Effector memory CD8-positive, alpha-beta T cell (primary cell): ENCODE results near the gene EYA2.

Source experiments
- ATAC-seq: fragments of 150-1000 bp; cut with Tn5 transposase; replicated peaks from 2 replicates; pipeline ENCODE4 v1.10.0; 2021; ENCODE audit warnings: mild to moderate bottlenecking, moderate library complexity
- DNase-seq, 3 experiments: peaks; one replicate each; pipeline ENCODE4 v3.0.0; 2021
- H3K27ac Mint-ChIP-seq, 2 donors: one replicate each; pipeline ENCODE4 v1.8.0; 2022; ENCODE audit warnings: mild to moderate bottlenecking in 2 of 2, mixed read lengths in 2 of 2, moderate library complexity in 2 of 2
- H3K27me3 Mint-ChIP-seq, 2 donors: one replicate each; pipeline ENCODE4 v1.8.0; 2022; ENCODE audit warnings: mixed read lengths in 2 of 2
- H3K36me3 Mint-ChIP-seq: one replicate; pipeline ENCODE4 v1.8.0; 2022; ENCODE audit warnings: mild to moderate bottlenecking, moderate library complexity, mixed read lengths; ENCODE audit not compliant: insufficient read depth
- H3K4me1 Mint-ChIP-seq, 2 donors: one replicate each; pipeline ENCODE4 v1.8.0; 2022; ENCODE audit warnings: low read depth in 2 of 2, mixed read lengths in 2 of 2
- H3K4me3 Mint-ChIP-seq, 2 donors: one replicate each; pipeline ENCODE4 v1.8.0; 2022; ENCODE audit warnings: mild to moderate bottlenecking in 2 of 2, mixed read lengths in 2 of 2, moderate library complexity in 2 of 2
- H3K9me3 Mint-ChIP-seq, 2 donors: one replicate each; pipeline ENCODE4 v1.8.0; 2022; ENCODE audit warnings: mixed read lengths in 2 of 2
- total RNA-seq, 9 experiments: gene quantifications; one replicate each; lab custom pipeline; 2026; lab: John Stamatoyannopoulos, UW

EYA2 gene
- 0 to 0.60 (median 0) reads per million in 9 experiments for total RNA-seq

DNA sequence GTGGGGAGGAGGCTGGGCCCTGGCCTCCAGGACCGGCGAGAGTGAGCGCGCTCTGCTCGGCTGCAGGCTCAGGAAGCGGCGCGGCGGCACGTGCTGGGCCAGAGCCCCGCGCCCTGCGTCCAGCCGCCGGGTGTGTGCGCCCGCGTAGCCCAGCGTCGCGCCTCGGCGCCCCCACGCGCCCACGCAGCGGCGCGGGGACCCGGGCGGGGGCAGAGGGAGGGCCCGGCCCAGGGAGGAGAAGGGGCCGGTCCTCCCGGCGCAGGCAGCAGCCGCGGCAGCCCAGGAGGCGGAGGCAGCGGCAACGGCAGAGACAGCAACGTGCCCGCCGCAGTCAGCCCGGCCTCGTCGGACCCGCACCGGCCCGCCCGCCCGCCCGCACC lies at the start of gene EYA2:
TSS of gene EYA2 (plus strand) at position 265 of the 380 bp plus-strand sequence. CDS start 95,168 bp downstream, outside the sequence.
- Mint-ChIP-seq H3K27me3 (peaks cover 74 to 82% of the 10 kb centered on the region in 2 donors), H3K9me3 (no peaks in the 10 kb centered on the region)
- DNase-seq, result no peak

GRCh38 chr20:46844965-46845364 lies 49.7 kb upstream of the EYA2 start:
- Mint-ChIP-seq H3K27me3 (peaks cover 15 to 23% of the 10 kb centered on the region in 2 donors), H3K36me3 (no peaks in the 10 kb centered on the region), H3K9me3 (no peaks in the 10 kb centered on the region), H3K27ac (no peak overlapping the region), H3K4me3 (no peak overlapping the region), H3K4me1 (no peaks in the 10 kb centered on the region)
- no peak for ATAC-seq
- no peak for DNase-seq

More for the DNA sequence above, at the start of gene EYA2:
- Mint-ChIP-seq H3K4me1 (no peaks in the 10 kb centered on the region), H3K4me3 (no peak within 1 kb of the TSS), H3K36me3 (no peaks in the 10 kb centered on the region), H3K27ac (no peak within 1 kb of the TSS)
- ATAC-seq, result no peak

DNA sequence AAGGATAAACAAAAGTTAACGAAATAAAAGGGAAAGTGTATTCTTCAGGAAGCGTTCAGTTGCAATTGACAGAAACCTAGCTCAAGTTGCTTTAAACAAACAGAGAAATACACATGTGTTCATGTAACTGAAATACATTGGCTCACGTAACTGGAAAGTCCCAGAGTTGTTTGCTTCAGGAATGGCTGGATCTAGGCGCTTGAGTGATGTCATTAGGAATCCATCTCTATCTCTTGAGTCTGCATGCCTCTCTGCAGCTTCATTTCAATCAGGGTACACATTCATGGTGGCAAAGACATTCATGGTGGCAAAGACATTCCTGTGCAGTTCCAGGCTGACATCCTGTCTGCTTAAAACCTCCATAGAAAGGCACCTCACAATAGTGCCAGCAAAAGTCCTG lies 45.4 kb upstream of the EYA2 start:
- H3K27me3 Mint-ChIP-seq, result peaks cover 28 to 31% of the 10 kb centered on the region in 2 donors
- DNase-seq (no peak), ATAC-seq (no peak)
- no peak overlapping the region for H3K4me3 Mint-ChIP-seq
- H3K4me1 Mint-ChIP-seq, result no peaks in the 10 kb centered on the region
- H3K27ac Mint-ChIP-seq, result no peak overlapping the region
- H3K36me3 Mint-ChIP-seq, result no peaks in the 10 kb centered on the region
- no peaks in the 10 kb centered on the region for H3K9me3 Mint-ChIP-seq

GRCh38 chr20:46849751-46850150 lies 44.9 kb upstream of the EYA2 start:
- no peak overlapping the region for H3K4me3 Mint-ChIP-seq

DNA sequence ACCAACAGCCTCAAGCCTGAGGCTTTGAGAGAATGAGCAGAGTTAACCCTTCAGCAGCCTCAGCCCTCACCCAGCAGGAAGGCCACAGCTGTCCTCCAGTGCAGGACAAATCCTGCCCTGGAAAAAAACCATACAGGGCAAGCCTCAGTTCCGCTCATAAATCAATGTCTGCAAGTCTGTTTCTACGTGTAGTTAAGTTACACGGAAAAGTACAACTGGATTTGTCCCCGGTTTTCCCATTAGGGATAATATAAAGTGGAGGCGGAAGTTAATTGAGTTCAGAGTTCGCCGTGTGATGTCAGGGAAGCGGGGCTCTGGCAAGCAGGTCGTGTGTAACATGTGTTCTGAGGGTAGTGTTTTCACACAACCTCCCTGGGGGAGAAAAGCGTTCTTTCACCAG lies 44.2 kb upstream of the EYA2 start:
- H3K36me3 Mint-ChIP-seq, result no peaks in the 10 kb centered on the region
- peaks cover 28 to 31% of the 10 kb centered on the region in 2 donors for H3K27me3 Mint-ChIP-seq
- ATAC-seq (no peak), DNase-seq (no peak)
- no peaks in the 10 kb centered on the region for H3K9me3 Mint-ChIP-seq
- no peak overlapping the region for H3K4me3 Mint-ChIP-seq
- no peaks in the 10 kb centered on the region for H3K4me1 Mint-ChIP-seq
- H3K27ac Mint-ChIP-seq, result no peak overlapping the region

More at GRCh38 chr20:46849751-46850150, 44.9 kb upstream of the EYA2 start:
- H3K27ac Mint-ChIP-seq, result no peak overlapping the region
- H3K4me1 Mint-ChIP-seq, result no peaks in the 10 kb centered on the region
- peaks cover 28 to 31% of the 10 kb centered on the region in 2 donors for H3K27me3 Mint-ChIP-seq
- no peaks in the 10 kb centered on the region for H3K9me3 Mint-ChIP-seq
- no peak for ATAC-seq
- no peaks in the 10 kb centered on the region for H3K36me3 Mint-ChIP-seq
- DNase-seq, result no peak

GRCh38 chr20:46850896-46851295 lies 43.7 kb upstream of the EYA2 start:
- no peaks in the 10 kb centered on the region for H3K9me3 Mint-ChIP-seq
- H3K4me1 Mint-ChIP-seq, result no peaks in the 10 kb centered on the region
- H3K4me3 Mint-ChIP-seq, result no peak overlapping the region
- H3K27ac Mint-ChIP-seq, result no peak overlapping the region
- DNase-seq (no peak), ATAC-seq (no peak)
- peaks cover 27 to 28% of the 10 kb centered on the region in 2 donors for H3K27me3 Mint-ChIP-seq
- no peaks in the 10 kb centered on the region for H3K36me3 Mint-ChIP-seq

DNA sequence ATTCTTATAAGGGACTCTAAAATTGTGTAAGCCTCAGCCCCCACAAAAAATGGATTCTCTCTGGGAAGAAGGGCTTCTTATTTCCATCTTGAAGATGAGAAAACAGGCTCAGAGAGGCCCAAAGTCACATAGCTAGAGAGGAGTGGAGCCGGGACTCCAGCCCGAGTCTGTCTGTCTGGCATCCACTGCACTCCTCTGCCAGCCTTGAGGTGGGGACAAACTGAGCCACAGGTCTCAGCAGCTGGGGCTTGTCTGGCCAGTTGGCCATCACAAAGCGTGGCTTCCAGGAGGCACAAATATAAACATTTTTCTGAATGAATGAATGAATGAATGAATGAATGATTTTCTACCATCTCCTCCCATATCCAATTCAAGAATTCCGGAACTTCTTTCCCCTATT lies 42.9 kb upstream of the EYA2 start:
- H3K27ac Mint-ChIP-seq, result no peak overlapping the region
- H3K4me3 Mint-ChIP-seq, result no peak overlapping the region
- H3K36me3 Mint-ChIP-seq, result no peaks in the 10 kb centered on the region
- H3K9me3 Mint-ChIP-seq, result no peaks in the 10 kb centered on the region
- ATAC-seq (no peak), DNase-seq (no peak)
- H3K27me3 Mint-ChIP-seq, result peaks cover 23 to 28% of the 10 kb centered on the region in 2 donors
- H3K4me1 Mint-ChIP-seq, result no peaks in the 10 kb centered on the region

DNA sequence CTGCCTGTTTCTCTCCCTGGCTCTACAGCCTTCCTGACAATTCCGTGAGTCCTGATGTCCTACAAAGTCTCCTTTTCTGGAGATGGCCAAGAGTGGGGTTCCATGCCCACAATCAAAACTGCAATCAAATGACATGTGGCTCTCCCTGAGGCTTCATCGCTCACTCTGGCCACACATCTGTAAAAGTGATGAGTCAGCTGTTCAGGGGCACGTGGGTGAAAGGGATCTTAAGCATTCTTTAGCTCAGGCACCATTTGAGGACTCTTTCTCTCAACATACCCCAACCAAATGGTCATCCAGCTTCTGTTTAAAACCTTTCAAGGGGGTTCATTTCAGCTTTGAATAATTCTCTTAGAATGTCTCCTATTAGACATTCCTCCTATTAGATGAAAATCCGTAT lies 42.3 kb upstream of the EYA2 start:
- peaks cover 23 to 28% of the 10 kb centered on the region in 2 donors for H3K27me3 Mint-ChIP-seq
- ATAC-seq (no peak), DNase-seq (no peak)
- H3K36me3 Mint-ChIP-seq, result no peaks in the 10 kb centered on the region
- H3K27ac Mint-ChIP-seq, result no peak overlapping the region
- no peaks in the 10 kb centered on the region for H3K4me1 Mint-ChIP-seq
- no peaks in the 10 kb centered on the region for H3K9me3 Mint-ChIP-seq
- H3K4me3 Mint-ChIP-seq, result no peak overlapping the region

DNA sequence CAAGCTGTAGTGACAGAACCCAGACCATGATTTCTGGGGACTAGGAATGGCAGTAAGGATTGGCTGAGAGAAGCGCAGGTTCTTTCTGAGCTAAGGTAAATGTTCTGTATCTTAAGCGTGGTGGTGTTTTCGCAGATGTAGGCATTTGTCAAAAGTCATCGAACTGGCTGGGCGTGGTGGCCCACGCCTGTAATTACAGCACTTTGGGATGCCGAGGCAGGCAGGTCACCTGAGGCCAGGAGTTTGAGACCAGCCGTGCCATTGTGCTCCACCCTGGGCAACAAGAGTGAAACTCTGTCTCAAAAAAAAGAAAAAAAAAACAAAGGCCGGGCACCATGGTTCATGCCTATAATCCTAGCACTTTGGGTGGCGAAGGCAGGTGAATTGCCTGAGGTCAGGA lies 40.7 kb upstream of the EYA2 start:
- Mint-ChIP-seq H3K27ac (no peak overlapping the region), H3K4me1 (no peaks in the 10 kb centered on the region), H3K9me3 (no peaks in the 10 kb centered on the region), H3K27me3 (peaks cover 19 to 22% of the 10 kb centered on the region in 2 donors), H3K4me3 (no peak overlapping the region), H3K36me3 (no peaks in the 10 kb centered on the region)
- ATAC-seq (no peak), DNase-seq (no peak)

- Mint-ChIP-seq H3K27me3 (peaks cover 9 to 17% of the 10 kb centered on the region in 2 donors), H3K27ac (no peak overlapping the region), H3K9me3 (no peaks in the 10 kb centered on the region), H3K4me1 (no peaks in the 10 kb centered on the region), H3K4me3 (no peak overlapping the region), H3K36me3 (no peaks in the 10 kb centered on the region)
- DNase-seq (no peak), ATAC-seq (no peak)
Observed at GRCh38 chr20:46857061-46857831, 37.4 kb upstream of the EYA2 start.

- H3K36me3 Mint-ChIP-seq, result no peaks in the 10 kb centered on the region
- no peak overlapping the region for H3K27ac Mint-ChIP-seq
- H3K4me3 Mint-ChIP-seq, result no peak overlapping the region
- H3K9me3 Mint-ChIP-seq, result peaks cover 0 to 1% of the 10 kb centered on the region in 2 donors
- peaks cover 28 to 59% of the 10 kb centered on the region in 2 donors for H3K27me3 Mint-ChIP-seq
- no peak for ATAC-seq
- H3K4me1 Mint-ChIP-seq, result no peaks in the 10 kb centered on the region
- DNase-seq, result no peak
Observed at GRCh38 chr20:46865824-46866223, 28.8 kb upstream of the EYA2 start.

DNA sequence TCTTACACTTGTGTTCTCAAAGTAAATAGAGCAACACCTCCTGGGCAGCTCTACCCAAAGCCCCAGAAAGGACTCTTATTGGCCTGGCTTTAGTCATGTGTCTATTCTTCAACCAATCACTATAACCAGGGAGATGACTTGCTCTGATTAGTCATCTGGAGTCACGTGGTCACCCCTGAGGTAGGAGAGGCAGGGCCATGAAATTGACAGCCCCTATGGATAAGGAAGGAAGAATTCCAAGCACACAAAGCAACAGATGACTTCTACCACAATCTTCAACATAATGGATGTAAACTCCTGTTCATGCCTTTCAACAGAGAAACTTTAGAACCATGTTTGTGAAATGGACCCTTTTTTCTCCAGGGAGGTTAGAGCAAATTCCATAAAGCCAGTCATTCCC lies 24.6 kb upstream of the EYA2 start:
- peaks cover 30 to 57% of the 10 kb centered on the region in 2 donors for H3K27me3 Mint-ChIP-seq
- no peaks in the 10 kb centered on the region for H3K4me1 Mint-ChIP-seq
- no peak overlapping the region for H3K27ac Mint-ChIP-seq
- H3K4me3 Mint-ChIP-seq, result no peak overlapping the region
- no peaks in the 10 kb centered on the region for H3K9me3 Mint-ChIP-seq
- ATAC-seq (no peak), DNase-seq (no peak)
- H3K36me3 Mint-ChIP-seq, result no peaks in the 10 kb centered on the region

GRCh38 chr20:46872328-46873211 lies 22.1 kb upstream of the EYA2 start:
- Mint-ChIP-seq H3K27me3 (peaks cover 28 to 64% of the 10 kb centered on the region in 2 donors), H3K4me3 (no peak overlapping the region), H3K9me3 (no peaks in the 10 kb centered on the region), H3K4me1 (no peaks in the 10 kb centered on the region), H3K36me3 (no peaks in the 10 kb centered on the region), H3K27ac (no peak overlapping the region)
- DNase-seq (no peak), ATAC-seq (no peak)

GRCh38 chr20:46875059-46875458 lies 19.6 kb upstream of the EYA2 start:
- no peaks in the 10 kb centered on the region for H3K36me3 Mint-ChIP-seq
- peaks cover 17 to 51% of the 10 kb centered on the region in 2 donors for H3K27me3 Mint-ChIP-seq
- DNase-seq (no peak), ATAC-seq (no peak)
- H3K4me3 Mint-ChIP-seq, result no peak overlapping the region
- no peak overlapping the region for H3K27ac Mint-ChIP-seq
- H3K4me1 Mint-ChIP-seq, result no peaks in the 10 kb centered on the region
- no peaks in the 10 kb centered on the region for H3K9me3 Mint-ChIP-seq
